ENCODE measurements around the gene MAPK10. TPM values are rescaled to one million over a fixed set of nuclear protein-coding genes. Genes with fewer than 3 reads are reported as not detected.
A peak's percentile ranks its signal among the peaks of the same experiment; 100 is the strongest.

Gene MAPK10
- total and polyA plus RNA-seq, 4 experiments from 2014 or later, result 0.48 to 0.49 TPM; not detected in 2

GRCh38 chr4:86114563-86114962 lies 245.3 kb downstream of the MAPK10 start:
- Mint-ChIP-seq H3K4me3 (no peak overlapping the region), H3K9me3 (peaks cover 0 to 26% (median 11%) of the 10 kb centered on the region in 8 donors), H3K27ac (no peak overlapping the region), H3K36me3 (no peaks in the 10 kb centered on the region), H3K4me1 (no peaks in the 10 kb centered on the region), H3K27me3 (peaks cover 0 to 1% of the 10 kb centered on the region in 2 donors)
- H3K27me3 ChIP-seq (ENCODE audit: insufficient read depth, low read length), result no peaks in the 10 kb centered on the region
- H3K36me3 ChIP-seq (ENCODE audit: insufficient read depth, low read length), result no peaks in the 10 kb centered on the region
- DNase-seq, result peak in 1 of 5 donors; percentile 40
- no peaks in the 10 kb centered on the region for H3K9me3 ChIP-seq (ENCODE audit: control insufficient read depth in 1 of 2, low read length in 2 of 2)
- H3K4me3 ChIP-seq (ENCODE audit: low read length in 2 of 2), result no peak overlapping the region
- ChIA-PET POLR2A (ENCODE audit: partially characterized antibody) (no interaction called here), CTCF (ENCODE audit: partially characterized antibody) (no interaction called here)
- no peaks in the 10 kb centered on the region for H3K4me1 ChIP-seq (ENCODE audit: insufficient read depth, low read length)
- intact Hi-C loops (cut with micrococcal nuclease), result no loop called here
- H3K27ac ChIP-seq (ENCODE audit: low read depth, low read length), result no peak overlapping the region

GRCh38 chr4:86108834-86109233 lies 251.0 kb downstream of the MAPK10 start:
- Histone ChIP-seq H3K9me3 (ENCODE audit: control insufficient read depth in 1 of 2, low read length in 2 of 2) (no peaks in the 10 kb centered on the region), H3K27ac (ENCODE audit: low read depth, low read length) (no peak overlapping the region), H3K4me1 (ENCODE audit: insufficient read depth, low read length) (no peaks in the 10 kb centered on the region), H3K36me3 (ENCODE audit: insufficient read depth, low read length) (no peaks in the 10 kb centered on the region), H3K4me3 (ENCODE audit: low read length in 2 of 2) (no peak overlapping the region), H3K27me3 (ENCODE audit: insufficient read depth, low read length) (no peaks in the 10 kb centered on the region)
- Mint-ChIP-seq H3K27me3 (peaks cover 0 to under 1% of the 10 kb centered on the region in 2 donors), H3K27ac (no peak overlapping the region), H3K36me3 (no peaks in the 10 kb centered on the region), H3K4me3 (no peak overlapping the region), H3K4me1 (no peaks in the 10 kb centered on the region), H3K9me3 (peaks cover 2 to 22% (median 12%) of the 10 kb centered on the region in 8 donors)
- intact Hi-C loops (cut with micrococcal nuclease), result no loop called here
- POLR2A ChIA-PET (ENCODE audit: partially characterized antibody), result no interaction called here
- CTCF ChIA-PET (ENCODE audit: partially characterized antibody), result no interaction called here
- no peak for DNase-seq

- CTCF ChIA-PET (ENCODE audit: partially characterized antibody), result no interaction called here
- no peak overlapping the region for H3K27ac Mint-ChIP-seq
- no peaks in the 10 kb centered on the region for H3K36me3 Mint-ChIP-seq
- no peak overlapping the region for H3K4me3 ChIP-seq (ENCODE audit: low read length in 2 of 2)
- H3K27me3 Mint-ChIP-seq, result no peaks in the 10 kb centered on the region
- no peaks in the 10 kb centered on the region for H3K4me1 Mint-ChIP-seq
- no peaks in the 10 kb centered on the region for H3K9me3 ChIP-seq (ENCODE audit: control insufficient read depth in 1 of 2, low read length in 2 of 2)
- H3K4me3 Mint-ChIP-seq, result no peak overlapping the region
- H3K27ac ChIP-seq (ENCODE audit: low read depth, low read length), result no peak overlapping the region
- POLR2A ChIA-PET (ENCODE audit: partially characterized antibody), result no interaction called here
- no peak for DNase-seq
- H3K4me1 ChIP-seq (ENCODE audit: insufficient read depth, low read length), result no peaks in the 10 kb centered on the region
- no peaks in the 10 kb centered on the region for H3K27me3 ChIP-seq (ENCODE audit: insufficient read depth, low read length)
- peaks cover 2 to 17% (median 9%) of the 10 kb centered on the region in 8 donors for H3K9me3 Mint-ChIP-seq
- intact Hi-C loops (cut with micrococcal nuclease), result no loop called here
- H3K36me3 ChIP-seq (ENCODE audit: insufficient read depth, low read length), result no peaks in the 10 kb centered on the region
Measured at GRCh38 chr4:86108137-86108536, 251.7 kb downstream of the MAPK10 start.

- no peak overlapping the region for H3K27ac Mint-ChIP-seq
- Histone ChIP-seq H3K27ac (ENCODE audit: low read depth, low read length) (no peak overlapping the region), H3K4me1 (ENCODE audit: insufficient read depth, low read length) (no peaks in the 10 kb centered on the region), H3K4me3 (ENCODE audit: low read length in 2 of 2) (no peak overlapping the region), H3K9me3 (ENCODE audit: control insufficient read depth in 1 of 2, low read length in 2 of 2) (no peaks in the 10 kb centered on the region), H3K36me3 (ENCODE audit: insufficient read depth, low read length) (no peaks in the 10 kb centered on the region), H3K27me3 (ENCODE audit: insufficient read depth, low read length) (no peaks in the 10 kb centered on the region)
- H3K4me1 Mint-ChIP-seq, result no peaks in the 10 kb centered on the region
- no peak overlapping the region for H3K4me3 Mint-ChIP-seq
- no peaks in the 10 kb centered on the region for H3K36me3 Mint-ChIP-seq
- H3K27me3 Mint-ChIP-seq, result no peaks in the 10 kb centered on the region
- intact Hi-C loops (cut with micrococcal nuclease), result no loop called here
- ChIA-PET POLR2A (ENCODE audit: partially characterized antibody) (no interaction called here), CTCF (ENCODE audit: partially characterized antibody) (no interaction called here)
- DNase-seq, result no peak
- H3K9me3 Mint-ChIP-seq, result peaks cover 2 to 8% (median 6%) of the 10 kb centered on the region in 8 donors
Measured at GRCh38 chr4:86107112-86107511, 252.7 kb downstream of the MAPK10 start.

GRCh38 chr4:86106475-86106874 lies 253.4 kb downstream of the MAPK10 start:
- no peaks in the 10 kb centered on the region for H3K36me3 Mint-ChIP-seq
- no peak for DNase-seq
- H3K4me1 ChIP-seq (ENCODE audit: insufficient read depth, low read length), result no peaks in the 10 kb centered on the region
- no peak overlapping the region for H3K27ac ChIP-seq (ENCODE audit: low read depth, low read length)
- H3K9me3 Mint-ChIP-seq, result peaks cover 2 to 7% (median 4%) of the 10 kb centered on the region in 8 donors
- H3K27ac Mint-ChIP-seq, result no peak overlapping the region
- no peaks in the 10 kb centered on the region for H3K9me3 ChIP-seq (ENCODE audit: control insufficient read depth in 1 of 2, low read length in 2 of 2)
- no peaks in the 10 kb centered on the region for H3K36me3 ChIP-seq (ENCODE audit: insufficient read depth, low read length)
- no peaks in the 10 kb centered on the region for H3K27me3 Mint-ChIP-seq
- intact Hi-C loops (cut with micrococcal nuclease), result no loop called here
- H3K4me1 Mint-ChIP-seq, result no peaks in the 10 kb centered on the region
- H3K27me3 ChIP-seq (ENCODE audit: insufficient read depth, low read length), result no peaks in the 10 kb centered on the region
- CTCF ChIA-PET (ENCODE audit: partially characterized antibody), result no interaction called here
- no peak overlapping the region for H3K4me3 Mint-ChIP-seq
- no peak overlapping the region for H3K4me3 ChIP-seq (ENCODE audit: low read length in 2 of 2)
- POLR2A ChIA-PET (ENCODE audit: partially characterized antibody), result no interaction called here

GRCh38 chr4:86101841-86102240 lies 258.0 kb downstream of the MAPK10 start:
- Mint-ChIP-seq H3K27me3 (no peaks in the 10 kb centered on the region), H3K4me1 (no peaks in the 10 kb centered on the region), H3K27ac (no peak overlapping the region), H3K9me3 (peaks cover 0 to 4% (median 0%) of the 10 kb centered on the region in 8 donors), H3K4me3 (no peak overlapping the region), H3K36me3 (no peaks in the 10 kb centered on the region)
- intact Hi-C loops (cut with micrococcal nuclease), result no loop called here
- CTCF ChIA-PET (ENCODE audit: partially characterized antibody), result no interaction called here
- POLR2A ChIA-PET (ENCODE audit: partially characterized antibody), result no interaction called here
- Histone ChIP-seq H3K27me3 (ENCODE audit: insufficient read depth, low read length) (no peaks in the 10 kb centered on the region), H3K9me3 (ENCODE audit: control insufficient read depth in 1 of 2, low read length in 2 of 2) (no peaks in the 10 kb centered on the region), H3K4me1 (ENCODE audit: insufficient read depth, low read length) (no peaks in the 10 kb centered on the region), H3K27ac (ENCODE audit: low read depth, low read length) (no peak overlapping the region), H3K36me3 (ENCODE audit: insufficient read depth, low read length) (no peaks in the 10 kb centered on the region), H3K4me3 (ENCODE audit: low read length in 2 of 2) (no peak overlapping the region)
- no peak for DNase-seq

- POLR2A ChIA-PET (ENCODE audit: partially characterized antibody), result no interaction called here
- Mint-ChIP-seq H3K27ac (no peak overlapping the region), H3K4me3 (no peak overlapping the region), H3K9me3 (peaks cover 0 to 4% (median 0%) of the 10 kb centered on the region in 8 donors), H3K4me1 (no peaks in the 10 kb centered on the region), H3K36me3 (no peaks in the 10 kb centered on the region), H3K27me3 (no peaks in the 10 kb centered on the region)
- H3K4me3 ChIP-seq (ENCODE audit: low read length in 2 of 2), result no peak overlapping the region
- no peaks in the 10 kb centered on the region for H3K9me3 ChIP-seq (ENCODE audit: control insufficient read depth in 1 of 2, low read length in 2 of 2)
- no peak for DNase-seq
- CTCF ChIA-PET (ENCODE audit: partially characterized antibody), result no interaction called here
- H3K27ac ChIP-seq (ENCODE audit: low read depth, low read length), result no peak overlapping the region
- no peaks in the 10 kb centered on the region for H3K36me3 ChIP-seq (ENCODE audit: insufficient read depth, low read length)
- intact Hi-C loops (cut with micrococcal nuclease), result no loop called here
- H3K27me3 ChIP-seq (ENCODE audit: insufficient read depth, low read length), result no peaks in the 10 kb centered on the region
- H3K4me1 ChIP-seq (ENCODE audit: insufficient read depth, low read length), result no peaks in the 10 kb centered on the region
Measured at GRCh38 chr4:86101410-86101809, 258.4 kb downstream of the MAPK10 start.

GRCh38 chr4:86100539-86101215 lies 259.2 kb downstream of the MAPK10 start:
- peaks cover 0 to 2% (median 0%) of the 10 kb centered on the region in 8 donors for H3K9me3 Mint-ChIP-seq
- Histone ChIP-seq H3K27ac (ENCODE audit: low read depth, low read length) (no peak overlapping the region), H3K36me3 (ENCODE audit: insufficient read depth, low read length) (no peaks in the 10 kb centered on the region), H3K4me3 (ENCODE audit: low read length in 2 of 2) (no peak overlapping the region), H3K27me3 (ENCODE audit: insufficient read depth, low read length) (no peaks in the 10 kb centered on the region), H3K4me1 (ENCODE audit: insufficient read depth, low read length) (no peaks in the 10 kb centered on the region), H3K9me3 (ENCODE audit: control insufficient read depth in 1 of 2, low read length in 2 of 2) (no peaks in the 10 kb centered on the region)
- CTCF ChIA-PET (ENCODE audit: partially characterized antibody), result no interaction called here
- H3K4me1 Mint-ChIP-seq, result no peaks in the 10 kb centered on the region
- H3K4me3 Mint-ChIP-seq, result no peak overlapping the region
- no peaks in the 10 kb centered on the region for H3K36me3 Mint-ChIP-seq
- intact Hi-C loops (cut with micrococcal nuclease), result no loop called here
- no peak overlapping the region for H3K27ac Mint-ChIP-seq
- H3K27me3 Mint-ChIP-seq, result no peaks in the 10 kb centered on the region
- POLR2A ChIA-PET (ENCODE audit: partially characterized antibody), result no interaction called here
- DNase-seq, result no peak
